ENCODE data around the gene MFN1.

MFN1 gene

DNA sequence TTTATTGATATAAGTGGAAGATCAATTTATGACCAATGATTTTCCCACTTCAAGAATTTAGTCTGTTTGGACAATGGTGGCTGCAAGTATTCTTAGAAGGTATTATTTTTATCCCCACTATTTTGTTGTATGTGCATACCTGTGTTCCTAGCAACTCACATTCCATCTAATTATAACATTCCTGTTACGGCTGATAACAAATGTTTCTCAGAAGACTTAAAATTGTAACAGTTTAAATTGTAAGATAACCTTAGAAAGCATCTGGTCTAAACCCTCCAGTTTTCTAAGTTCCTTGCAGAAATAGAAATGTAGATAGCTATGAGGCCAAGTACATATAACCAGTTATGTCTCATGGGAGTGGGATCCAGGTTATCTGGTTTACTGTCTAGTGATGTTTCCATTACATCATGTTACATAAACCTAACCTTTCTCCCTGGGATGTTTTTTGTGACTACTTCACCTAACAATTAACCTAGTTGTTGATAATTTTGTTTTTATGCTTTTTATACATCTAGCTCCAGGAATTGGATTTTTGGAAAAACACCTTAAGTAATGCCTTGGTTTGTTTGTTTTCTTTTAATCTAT is 11.1 kb upstream of the MFN1 start:
- no peak for DNase-seq (ENCODE audit: low read depth, low spot score)

DNA sequence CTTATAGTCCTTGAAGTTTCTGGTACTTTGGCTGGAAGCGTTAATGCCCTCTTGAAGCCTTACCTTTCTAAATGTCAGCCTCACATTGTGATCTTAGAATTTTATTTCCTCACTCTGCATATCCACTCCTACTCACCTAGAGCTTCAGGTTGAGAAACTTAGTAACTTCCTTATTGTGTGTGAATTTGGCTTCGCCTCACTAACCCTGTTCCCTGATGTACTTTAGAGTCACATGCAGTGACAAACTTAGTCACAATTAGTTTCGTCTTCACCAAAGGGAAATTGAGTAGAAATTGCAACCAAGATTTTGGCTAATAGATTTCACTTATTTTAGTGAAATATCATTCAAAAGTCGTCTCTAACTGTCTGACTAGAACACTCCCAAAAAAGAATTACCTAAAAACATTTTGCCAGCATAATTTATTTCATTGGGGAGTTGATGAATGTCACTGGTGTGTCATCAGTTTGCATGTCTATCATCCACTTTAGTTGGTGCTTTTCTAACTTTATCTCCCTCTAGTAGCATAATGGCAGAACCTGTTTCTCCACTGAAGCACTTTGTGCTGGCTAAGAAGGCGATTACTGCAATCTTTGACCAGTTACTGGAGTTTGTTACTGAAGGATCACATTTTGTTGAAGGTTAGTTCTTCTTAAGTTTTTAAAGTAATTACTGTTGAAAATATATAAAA is 960 bp downstream of the MFN1 start:
- DNase-seq (ENCODE audit: low read depth, low spot score), result no peak

DNA sequence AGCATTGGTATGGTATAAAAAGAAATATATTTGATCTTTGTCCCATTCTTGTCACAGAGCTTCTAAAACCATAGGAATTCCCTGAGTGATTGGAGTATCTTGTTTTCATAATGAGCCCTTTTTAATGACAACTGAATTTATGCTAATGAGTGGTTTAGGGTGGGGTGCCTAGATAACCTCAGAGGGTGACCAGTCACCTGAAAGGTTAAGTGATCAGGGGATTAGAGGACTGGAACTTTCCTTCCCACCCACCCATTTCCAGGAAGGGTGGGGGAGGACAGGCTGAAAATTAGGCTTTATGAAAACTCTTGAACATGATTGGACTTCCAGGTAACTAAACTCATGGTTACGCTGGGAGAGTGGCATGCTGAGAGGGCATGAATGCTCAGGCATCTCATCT is 8.5 kb downstream of the MFN1 start:
- no peak for DNase-seq (ENCODE audit: low read depth, low spot score)

DNA sequence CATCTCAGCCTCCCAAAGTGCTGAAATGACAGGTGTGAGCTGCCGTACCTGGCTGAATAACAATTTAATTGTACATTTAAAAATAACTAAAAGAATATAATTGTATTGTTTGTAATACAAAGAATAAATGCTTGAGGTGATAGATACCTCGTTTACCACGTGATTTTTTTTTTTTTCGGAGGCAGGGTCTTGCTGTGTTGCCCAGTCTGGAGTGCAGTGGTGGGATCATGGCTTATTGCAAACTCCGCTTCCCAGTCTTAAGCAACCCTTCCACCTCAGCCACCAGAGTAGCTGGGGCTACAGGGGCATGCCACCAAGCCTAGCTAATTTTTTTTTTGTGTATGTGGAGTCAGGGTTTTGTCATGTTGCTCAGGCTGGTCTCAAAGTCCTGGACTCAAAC is 15.8 kb downstream of the MFN1 start:
- DNase-seq (ENCODE audit: low read depth, low spot score), result no peak

DNA sequence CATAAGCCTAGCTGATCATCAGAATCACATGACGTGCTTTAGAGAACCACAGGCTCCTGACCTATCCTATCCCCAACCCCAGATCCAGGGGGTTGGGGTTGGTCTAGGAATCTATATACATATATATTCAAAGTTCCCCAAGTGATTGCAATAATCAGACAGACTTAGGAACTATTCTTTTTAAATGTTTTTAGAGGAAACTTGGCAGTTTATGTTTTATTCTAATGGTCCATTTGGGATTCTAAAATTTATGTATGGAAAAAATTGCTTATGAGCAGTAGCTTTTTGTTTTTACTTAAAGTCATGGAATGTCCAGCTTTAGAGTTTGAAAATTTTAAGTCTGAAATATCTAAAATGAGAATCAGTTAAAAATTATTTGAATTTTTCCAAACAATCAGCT is 22.1 kb downstream of the MFN1 start:
- no peak for DNase-seq (ENCODE audit: low read depth, low spot score)

DNA sequence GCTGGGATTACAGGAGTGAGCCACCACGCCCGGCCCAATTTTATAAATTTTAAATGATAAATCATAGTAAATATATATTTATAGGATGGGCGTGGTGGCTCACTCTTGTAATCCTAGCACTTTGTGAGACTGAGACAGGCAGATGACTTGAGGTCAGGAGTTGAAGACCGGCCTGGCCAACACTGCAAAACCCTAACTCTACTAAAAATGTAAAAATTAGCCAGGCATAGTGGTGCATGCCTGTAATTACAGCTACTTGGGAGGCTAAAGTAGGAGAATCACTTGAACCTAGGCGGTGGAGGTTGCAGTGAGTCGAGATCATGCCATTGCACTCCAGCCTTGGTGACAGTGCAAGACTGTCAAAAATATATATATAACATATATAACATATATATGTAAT is 26.4 kb downstream of the MFN1 start:
- no peak for DNase-seq (ENCODE audit: low read depth, low spot score)

DNA sequence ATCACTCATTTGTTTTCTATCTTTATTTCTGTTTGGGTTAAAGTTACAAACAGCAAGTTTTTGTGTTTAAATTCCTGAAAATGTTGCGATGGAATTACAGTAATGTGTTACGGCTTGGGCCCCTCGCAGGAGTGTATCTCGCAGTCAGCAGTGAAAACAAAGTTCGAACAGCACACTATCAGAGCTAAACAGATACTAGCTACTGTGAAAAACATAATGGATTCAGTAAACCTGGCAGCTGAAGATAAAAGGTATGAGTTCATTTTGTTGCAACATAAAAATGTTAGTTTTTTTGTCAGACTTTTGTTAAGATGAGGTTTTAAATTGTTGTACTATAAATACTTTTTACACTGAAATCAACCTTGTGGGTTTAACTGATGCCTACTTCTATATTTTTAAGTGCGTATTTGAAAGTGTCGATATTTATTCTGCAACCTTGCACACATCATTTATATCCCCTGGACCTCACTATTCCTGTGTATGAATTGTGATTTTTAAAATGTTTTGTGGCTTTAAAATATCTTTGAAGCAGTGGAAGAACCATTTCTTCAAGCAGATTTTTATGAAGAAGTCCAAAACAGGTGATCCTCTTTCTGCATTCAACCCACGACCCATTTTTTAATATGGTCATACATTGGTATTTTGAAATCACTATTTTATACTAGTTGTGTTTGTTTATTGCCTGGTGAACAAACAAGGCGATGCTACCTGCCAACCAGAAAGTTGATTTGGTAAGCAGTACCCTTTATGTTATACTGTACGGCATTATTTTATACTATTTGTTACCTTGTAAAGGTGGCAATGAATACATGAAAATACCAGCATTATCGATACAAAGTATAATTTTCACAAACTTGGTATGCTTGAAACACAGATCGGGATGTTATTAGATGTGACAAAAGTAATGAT is 27.8 kb downstream of the MFN1 start:
- DNase-seq (ENCODE audit: low read depth, low spot score), result no peak

DNA sequence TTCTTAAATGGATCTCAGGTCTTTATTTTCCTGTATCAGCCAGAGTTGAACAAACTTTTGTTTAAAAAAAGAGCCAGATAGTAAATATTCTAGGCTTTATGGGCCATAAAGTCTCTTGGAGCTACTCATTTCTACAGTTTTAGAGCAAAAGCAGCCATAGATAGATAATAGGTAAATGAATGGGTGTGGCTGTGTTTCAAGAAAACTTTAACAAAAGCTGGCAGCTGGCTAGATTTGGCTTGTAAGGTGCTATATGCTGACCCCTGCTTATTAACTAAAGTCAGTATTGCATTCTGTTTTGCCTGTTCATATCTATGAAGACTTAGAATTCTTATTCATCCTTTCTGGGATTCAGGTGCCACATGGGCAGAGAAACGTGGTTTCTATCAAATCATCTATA is 29.0 kb downstream of the MFN1 start:
- DNase-seq (ENCODE audit: low read depth, low spot score), result no peak

DNA sequence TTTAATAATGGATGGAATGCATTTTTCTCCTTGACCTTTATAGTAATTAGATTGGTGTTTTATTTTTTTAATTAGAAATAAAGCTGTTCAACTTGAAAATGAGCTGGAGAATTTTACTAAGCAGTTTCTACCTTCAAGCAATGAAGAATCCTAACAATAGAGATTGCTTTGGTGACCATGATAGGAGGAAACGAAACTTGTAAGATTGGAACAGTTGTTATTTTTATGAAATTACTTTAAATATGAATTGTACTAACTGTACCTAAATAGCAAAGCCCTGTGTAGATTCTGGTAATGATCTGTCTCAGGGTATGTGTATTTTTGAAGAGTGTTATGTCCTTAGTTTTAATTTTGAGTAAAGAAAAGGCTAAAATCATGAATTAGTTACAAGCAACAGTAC is 44.4 kb downstream of the MFN1 start:
- DNase-seq (ENCODE audit: low read depth, low spot score), result no peak

DNA sequence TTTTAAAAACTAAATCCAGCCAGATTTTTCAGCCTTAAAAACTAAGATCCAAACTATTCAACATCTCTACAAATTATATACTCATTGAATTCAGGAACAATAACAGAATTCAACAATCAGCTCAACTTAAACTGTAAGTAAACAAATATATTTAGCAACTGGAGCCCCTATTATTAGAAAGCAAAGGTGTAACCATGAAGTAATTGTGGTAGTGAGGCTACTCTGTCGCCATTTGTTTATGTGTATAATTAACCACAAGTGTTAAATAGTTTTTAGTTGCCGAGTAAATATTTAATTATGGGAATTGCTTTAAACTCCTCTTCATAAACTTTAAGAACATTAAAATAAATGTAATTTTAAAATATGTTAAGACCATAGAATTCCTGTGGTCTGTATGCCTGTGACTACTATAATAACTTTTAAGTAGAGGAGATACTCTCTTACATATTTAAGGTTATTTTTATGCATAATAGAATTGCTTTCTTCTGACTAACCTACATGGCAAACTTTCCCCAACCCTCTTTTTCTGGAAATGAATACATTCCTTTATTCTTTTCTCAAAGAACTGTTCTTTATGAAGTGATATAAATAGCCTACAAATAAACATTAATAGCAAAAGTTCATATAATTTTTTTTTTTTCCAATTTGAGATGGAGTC is 51.2 kb downstream of the MFN1 start:
- no peak for DNase-seq (ENCODE audit: low read depth, low spot score)

DNA sequence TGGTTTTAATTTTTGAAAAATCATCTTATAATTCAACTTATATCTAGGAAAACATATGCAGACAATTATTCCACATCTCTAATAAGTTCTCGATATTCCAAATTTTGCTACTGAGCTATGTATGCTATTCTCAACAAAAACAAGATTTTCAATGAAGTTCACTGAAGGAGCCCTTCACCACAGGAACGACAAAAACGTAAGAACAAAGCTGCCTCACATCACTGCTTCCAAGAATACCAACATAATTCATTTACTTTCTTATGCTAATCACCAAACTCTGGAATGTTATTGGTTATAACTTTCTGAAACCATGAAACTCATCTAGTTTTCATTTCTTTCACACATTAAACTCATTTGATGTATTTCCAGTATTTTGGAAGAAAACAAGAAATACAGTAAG is 54.1 kb downstream of the MFN1 start:
- DNase-seq (ENCODE audit: low read depth, low spot score), result no peak

DNA sequence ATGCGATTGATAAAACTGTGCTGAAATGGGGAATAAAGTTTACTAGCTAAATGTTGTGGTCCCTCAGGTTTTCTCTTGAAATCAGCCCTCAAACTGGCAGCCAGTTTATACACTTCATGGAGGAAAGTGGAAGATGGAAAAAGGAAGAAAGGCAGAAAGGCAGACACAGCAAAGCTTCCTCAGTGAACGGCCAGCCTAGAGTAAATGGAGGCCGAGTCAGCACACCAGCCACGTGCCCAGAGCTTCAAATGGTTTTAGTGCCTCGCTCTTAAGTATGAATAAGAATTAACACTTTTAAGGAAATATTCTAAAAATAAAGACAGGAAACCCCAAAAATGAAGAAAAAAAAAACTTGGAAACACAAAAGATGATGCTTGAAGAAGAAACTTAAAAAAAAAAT is 55.5 kb downstream of the MFN1 start:
- no peak for DNase-seq (ENCODE audit: low read depth, low spot score)

DNA sequence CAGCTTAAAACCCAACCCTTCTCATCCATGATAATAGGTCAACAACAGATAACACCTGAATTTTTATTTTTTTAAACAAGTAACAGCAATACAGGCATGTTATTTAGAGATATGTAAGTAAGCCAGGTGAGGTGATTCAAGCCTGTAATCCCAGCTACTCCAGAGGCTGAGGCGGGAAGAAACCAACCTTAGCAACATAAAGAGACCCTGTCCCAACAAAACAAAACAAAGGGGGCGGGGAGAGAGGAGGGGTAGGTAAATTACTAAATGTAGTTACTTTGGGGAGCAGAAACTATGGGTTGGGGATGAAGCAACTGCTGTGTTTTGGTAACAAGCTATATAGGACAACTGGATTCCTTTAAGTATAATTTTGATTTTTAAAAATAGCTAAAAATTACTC is 56.8 kb downstream of the MFN1 start:
- DNase-seq (ENCODE audit: low read depth, low spot score), result no peak

DNA sequence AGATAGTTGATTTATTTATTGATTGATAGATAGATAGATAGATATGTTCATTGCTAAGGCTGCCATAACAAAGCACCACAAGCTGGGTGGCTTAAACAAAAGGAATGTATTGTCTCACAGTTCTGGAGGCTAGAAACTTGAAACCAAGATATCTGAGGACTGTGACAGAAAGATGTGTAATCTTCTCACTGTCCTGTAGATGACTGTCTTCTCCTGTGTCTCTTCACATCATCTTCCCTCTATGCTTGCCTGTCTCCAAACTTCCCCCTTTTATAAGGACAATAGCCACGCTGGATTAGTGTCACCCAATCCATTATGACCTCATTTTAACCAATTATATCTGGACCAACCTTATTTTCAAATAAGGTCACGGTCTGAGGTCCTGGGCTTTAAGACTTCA is 62.8 kb downstream of the MFN1 start:
- DNase-seq (ENCODE audit: low read depth, low spot score), result no peak

DNA sequence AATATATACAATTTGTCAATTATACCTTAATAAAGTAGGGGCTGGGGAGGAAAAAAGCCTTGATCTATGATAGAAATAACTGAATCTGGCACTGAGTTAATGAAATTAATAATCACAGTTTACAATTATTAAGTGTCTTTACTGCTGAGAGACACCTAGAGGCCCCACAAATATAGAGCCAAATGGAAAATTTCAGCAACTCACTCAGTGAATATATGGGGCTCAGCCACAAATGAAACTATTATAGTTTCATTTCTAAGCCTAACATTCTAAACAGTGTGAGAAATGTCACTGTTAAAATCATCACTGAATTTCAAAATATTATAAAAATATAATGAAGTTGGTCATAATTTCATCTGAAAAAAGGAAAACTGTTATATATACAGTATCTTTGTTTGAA is 63.5 kb downstream of the MFN1 start:
- DNase-seq (ENCODE audit: low read depth, low spot score), result no peak

DNA sequence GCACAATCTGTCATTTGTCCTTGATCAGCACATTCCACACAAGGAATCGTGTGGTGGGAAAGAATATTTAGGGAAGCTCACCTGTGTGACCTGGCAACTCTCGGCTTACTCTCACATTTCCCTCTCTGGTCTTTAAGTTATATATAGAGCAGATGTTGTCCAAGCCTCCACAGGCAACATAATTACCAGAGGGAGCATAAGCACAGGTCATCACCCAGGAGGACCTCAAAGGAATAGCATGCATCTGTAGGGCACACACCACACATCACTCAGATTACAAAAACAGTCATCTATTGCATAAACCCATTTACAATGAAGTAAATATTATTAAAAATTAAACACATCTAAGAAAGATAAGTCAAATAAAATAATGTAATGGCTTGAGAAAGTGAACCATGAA is 67.3 kb downstream of the MFN1 start:
- DNase-seq (ENCODE audit: low read depth, low spot score), result no peak

DNA sequence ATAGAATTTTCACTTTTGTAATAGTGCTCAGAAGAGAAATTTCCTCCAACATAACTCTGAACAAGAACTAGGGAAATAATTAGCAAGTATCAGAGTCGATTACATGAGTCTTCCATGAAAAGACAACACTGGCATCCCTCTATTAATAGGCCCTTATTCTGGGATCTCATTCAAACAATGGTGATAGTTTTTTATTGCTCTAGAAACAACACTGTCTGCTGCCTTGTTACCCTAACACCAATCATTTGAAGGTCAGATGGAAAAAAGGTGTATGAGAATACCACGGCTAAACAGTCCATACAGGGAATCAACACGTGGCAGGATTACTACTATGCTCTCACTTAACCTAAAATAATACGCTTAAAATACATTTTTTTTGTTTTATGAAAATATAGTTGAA is 67.9 kb downstream of the MFN1 start:
- DNase-seq (ENCODE audit: low read depth, low spot score), result no peak

DNA sequence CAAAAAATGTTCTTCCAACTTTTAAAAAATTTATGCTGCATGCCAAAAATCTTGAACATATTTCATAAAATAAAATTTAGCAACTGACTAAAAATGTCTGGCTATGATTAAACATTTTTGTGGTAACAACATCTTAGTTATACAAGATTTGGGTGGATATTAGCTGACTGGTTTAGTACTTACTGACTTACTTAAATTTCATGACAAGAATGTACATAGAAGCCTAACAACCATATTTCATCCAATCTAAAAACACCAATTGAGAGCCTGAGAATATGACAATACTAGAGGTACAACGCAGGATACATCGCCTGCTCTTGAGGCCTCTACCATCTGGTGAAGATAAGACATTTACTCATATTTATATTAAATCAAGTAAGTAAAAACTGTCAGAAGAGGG is 69.2 kb downstream of the MFN1 start:
- no peak for DNase-seq (ENCODE audit: low read depth, low spot score)

DNA sequence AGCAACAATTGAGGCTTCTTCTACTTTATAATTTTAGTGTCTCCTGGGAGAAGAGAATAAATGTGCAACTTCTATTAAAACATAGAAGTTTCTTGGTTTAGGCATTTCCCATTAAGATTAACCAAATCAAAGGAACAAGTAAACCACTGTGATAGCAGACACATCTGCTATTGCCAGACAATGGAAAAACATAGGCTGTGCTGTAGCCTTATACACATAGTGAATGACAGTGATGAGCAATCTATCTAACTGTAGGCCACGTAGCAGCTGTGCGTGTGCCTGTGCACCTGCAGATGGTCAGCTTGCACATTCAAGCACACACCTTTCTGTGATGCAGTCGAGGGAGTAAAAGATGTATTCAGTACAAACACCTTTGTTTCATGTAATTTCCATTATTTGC is 71.1 kb downstream of the MFN1 start:
- DNase-seq (ENCODE audit: low read depth, low spot score), result no peak

DNA sequence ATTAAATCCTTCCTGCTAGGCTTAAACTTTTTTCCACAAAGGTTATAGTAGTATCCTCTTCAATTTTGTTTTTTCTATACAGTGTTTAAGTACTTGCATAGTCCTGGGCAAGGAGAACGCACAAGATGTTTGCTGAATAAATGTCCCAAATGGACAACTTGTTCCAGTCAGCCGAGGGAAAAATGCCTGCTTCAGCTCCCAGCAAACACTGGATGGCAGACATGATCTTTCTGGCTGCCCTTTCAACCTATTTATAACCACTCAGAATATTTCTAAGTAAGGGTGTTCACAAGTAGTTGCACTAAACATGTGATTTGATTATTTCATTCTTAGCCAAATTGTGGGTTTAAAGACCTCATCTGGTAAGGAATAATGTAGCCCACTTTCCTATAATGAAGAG is 74.0 kb downstream of the MFN1 start:
- DNase-seq (ENCODE audit: low read depth, low spot score), result no peak

DNA sequence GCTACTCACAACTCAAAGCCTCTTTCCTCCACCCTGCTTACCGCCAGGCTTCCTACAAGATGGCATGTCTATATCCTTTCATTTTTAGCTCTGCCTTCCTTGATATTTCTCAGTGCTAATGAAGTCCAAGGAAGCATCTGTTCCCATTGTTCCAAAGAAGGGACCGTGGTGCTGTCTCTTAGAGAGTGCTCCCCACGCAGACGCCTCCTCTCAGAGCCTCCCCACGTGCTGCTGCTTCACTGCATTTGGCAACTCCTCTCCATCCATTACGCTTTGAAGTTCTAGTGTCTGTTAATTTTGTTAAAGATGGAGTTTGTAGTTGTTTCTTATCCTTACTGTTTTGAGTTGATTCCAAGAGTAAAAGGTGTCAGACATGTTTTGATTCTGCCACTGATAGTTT is 77.6 kb downstream of the MFN1 start:
- DNase-seq (ENCODE audit: low read depth, low spot score), result no peak

DNA sequence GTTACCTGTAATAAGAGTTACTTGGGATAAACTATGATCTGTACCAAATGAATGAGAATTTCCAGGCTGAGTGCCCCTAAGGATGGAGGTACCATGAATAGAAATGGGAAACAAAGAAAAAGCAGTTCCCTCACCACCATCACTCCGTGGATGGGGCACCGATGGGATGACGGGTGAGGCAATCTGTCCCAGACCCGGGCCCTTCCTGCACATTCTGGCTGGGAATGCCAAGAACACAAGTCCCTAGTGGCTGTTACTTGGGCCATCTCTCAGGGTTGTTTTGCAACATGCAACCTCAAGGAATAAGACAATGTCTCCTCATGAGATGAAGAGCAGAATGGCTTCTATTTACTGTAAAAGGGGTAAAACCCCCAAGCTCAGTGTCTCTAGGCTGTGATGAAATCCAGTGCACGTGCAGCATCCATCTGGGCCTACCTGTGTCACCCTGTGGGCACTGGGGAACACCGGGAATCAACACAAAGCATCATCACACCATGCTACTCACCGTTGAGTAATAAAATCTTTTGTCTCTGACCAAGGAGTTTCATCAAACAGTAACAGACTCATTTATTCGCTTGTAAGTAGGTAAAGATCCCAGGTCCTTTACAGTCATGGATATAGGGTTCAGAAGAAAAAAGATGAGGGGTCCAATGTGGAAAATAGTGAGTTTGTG is 81.5 kb downstream of the MFN1 start:
- DNase-seq (ENCODE audit: low read depth, low spot score), result no peak
